ENCODE measurements around the gene PAK1. TPM values are rescaled to one million over a fixed set of nuclear protein-coding genes. Genes with fewer than 3 reads are reported as not detected.

The PAK1 gene
- total RNA-seq, 1 experiment from 2014 or later: 80.0 TPM

DNA sequence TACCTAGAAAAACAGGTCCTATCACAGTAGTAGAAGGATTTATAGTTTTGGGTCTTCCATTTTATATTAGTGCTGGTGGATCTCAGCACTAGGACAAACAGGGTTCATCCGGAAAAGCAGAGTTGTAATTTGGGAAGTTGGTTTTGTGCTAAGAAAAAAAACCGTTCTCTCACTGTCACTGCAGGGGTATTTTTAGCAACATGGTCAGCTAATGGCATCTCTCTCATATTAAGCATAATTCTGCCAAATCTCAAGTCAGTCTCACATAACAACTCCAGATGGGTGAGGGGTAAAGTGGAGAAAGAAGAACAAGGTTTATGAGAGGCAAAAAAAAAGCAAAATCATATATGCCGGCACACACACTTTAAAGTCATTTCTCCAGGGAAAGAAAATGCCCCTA, 120.8 kb downstream of the PAK1 start:
- H3K27ac ChIP-seq: no peak overlapping the region
- no peaks in the 10 kb centered on the region for H3K9me2 ChIP-seq (ENCODE audit: insufficient read depth)
- ChIA-PET POLR2A (ENCODE audit: unreplicated experiment) (no interaction called here), CTCF (no interaction called here)
- intact Hi-C loops (cut with micrococcal nuclease; ENCODE audit: unreplicated experiment): loop anchor here (10.0 kb wide), 1 partner anchor 192 kb away; no protein-coding TSS in a partner anchor
- no peaks in the 10 kb centered on the region for H3K79me2 ChIP-seq (ENCODE audit: low read depth)
- no peak for DNase-seq
- H3K36me3 ChIP-seq (ENCODE audit: low read depth): peaks cover 7% of the 10 kb centered on the region; the same call in 1 of the 2 replicates
- no peaks in the 10 kb centered on the region for H3F3A ChIP-seq (ENCODE audit: insufficient read depth, low read depth)
- H3K4me1 ChIP-seq (replicated peaks; ENCODE audit: insufficient read depth): no peaks in the 10 kb centered on the region
- TF ChIP-seq, protein P1, sequence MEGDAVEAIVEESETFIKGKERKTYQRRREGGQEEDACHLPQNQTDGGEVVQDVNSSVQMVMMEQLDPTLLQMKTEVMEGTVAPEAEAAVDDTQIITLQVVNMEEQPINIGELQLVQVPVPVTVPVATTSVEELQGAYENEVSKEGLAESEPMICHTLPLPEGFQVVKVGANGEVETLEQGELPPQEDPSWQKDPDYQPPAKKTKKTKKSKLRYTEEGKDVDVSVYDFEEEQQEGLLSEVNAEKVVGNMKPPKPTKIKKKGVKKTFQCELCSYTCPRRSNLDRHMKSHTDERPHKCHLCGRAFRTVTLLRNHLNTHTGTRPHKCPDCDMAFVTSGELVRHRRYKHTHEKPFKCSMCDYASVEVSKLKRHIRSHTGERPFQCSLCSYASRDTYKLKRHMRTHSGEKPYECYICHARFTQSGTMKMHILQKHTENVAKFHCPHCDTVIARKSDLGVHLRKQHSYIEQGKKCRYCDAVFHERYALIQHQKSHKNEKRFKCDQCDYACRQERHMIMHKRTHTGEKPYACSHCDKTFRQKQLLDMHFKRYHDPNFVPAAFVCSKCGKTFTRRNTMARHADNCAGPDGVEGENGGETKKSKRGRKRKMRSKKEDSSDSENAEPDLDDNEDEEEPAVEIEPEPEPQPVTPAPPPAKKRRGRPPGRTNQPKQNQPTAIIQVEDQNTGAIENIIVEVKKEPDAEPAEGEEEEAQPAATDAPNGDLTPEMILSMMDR (conservative IDR thresholded peaks at IDR 0.05): no peak
- no peak for TF ChIP-seq EZH2 (IDR thresholded peaks at IDR 0.05; ENCODE audit: low read depth)
- H3K4me2 ChIP-seq: no peak overlapping the region
- no peak overlapping the region for H2AFZ ChIP-seq
- H3K4me3 ChIP-seq: no peak overlapping the region
- no peaks in the 10 kb centered on the region for H3K27me3 ChIP-seq (ENCODE audit: insufficient read depth, low read depth)
- no peaks in the 10 kb centered on the region for H4K20me1 ChIP-seq (ENCODE audit: insufficient read depth)
- H3K9me3 ChIP-seq (ENCODE audit: insufficient read depth, low read depth): no peaks in the 10 kb centered on the region
- no TSS peak for BruUV-seq (replicated peaks)

DNA sequence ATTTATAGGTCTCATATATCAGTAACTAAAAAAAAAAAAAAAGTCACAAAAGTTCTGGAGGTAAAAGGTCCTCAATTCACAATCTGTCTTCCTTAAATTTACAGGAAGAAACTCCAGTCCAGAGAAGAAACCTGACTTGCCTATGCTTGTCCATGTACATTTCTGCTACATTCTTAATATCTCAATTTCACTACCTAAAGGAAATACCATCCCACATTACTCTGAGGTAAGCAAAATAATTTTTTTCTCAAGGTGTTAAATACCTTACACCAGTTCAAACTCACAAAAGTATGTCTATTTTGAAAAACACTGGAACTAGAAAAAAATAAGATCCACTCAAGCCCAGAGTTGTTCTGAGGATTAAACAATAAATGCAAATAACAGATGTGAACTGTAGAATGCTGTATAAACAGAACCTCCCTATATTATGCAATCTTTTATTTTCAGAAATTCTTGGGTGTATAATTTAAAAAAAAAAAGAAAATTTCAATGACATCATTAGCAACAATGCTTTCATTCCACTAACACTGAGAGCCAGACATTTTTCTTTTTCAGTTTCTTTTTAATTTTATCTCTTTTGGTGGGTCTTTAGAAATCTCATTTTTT, 122.5 kb downstream of the PAK1 start:
- intact Hi-C loops (cut with micrococcal nuclease; ENCODE audit: unreplicated experiment): loop anchor here (10.0 kb wide), 1 partner anchor 193 kb away; no protein-coding TSS in a partner anchor
- peaks cover 7% of the 10 kb centered on the region; the same call in 1 of the 2 replicates for H3K36me3 ChIP-seq (ENCODE audit: low read depth)
- H3K27me3 ChIP-seq (ENCODE audit: insufficient read depth, low read depth): no peaks in the 10 kb centered on the region
- CTCF ChIA-PET: no interaction called here
- no peaks in the 10 kb centered on the region for H3K4me1 ChIP-seq (replicated peaks; ENCODE audit: insufficient read depth)
- no peak overlapping the region for H2AFZ ChIP-seq
- H3K79me2 ChIP-seq (ENCODE audit: low read depth): no peaks in the 10 kb centered on the region
- TF ChIP-seq EZH2 (IDR thresholded peaks at IDR 0.05; ENCODE audit: low read depth): no peak
- TF ChIP-seq, protein P1 (conservative IDR thresholded peaks at IDR 0.05): no peak
- H3K4me3 ChIP-seq: no peak overlapping the region
- no peaks in the 10 kb centered on the region for H3K9me2 ChIP-seq (ENCODE audit: insufficient read depth)
- no TSS peak for BruUV-seq (replicated peaks)
- H3K9me3 ChIP-seq (ENCODE audit: insufficient read depth, low read depth): no peaks in the 10 kb centered on the region
- no peak overlapping the region for H3K4me2 ChIP-seq
- no peaks in the 10 kb centered on the region for H4K20me1 ChIP-seq (ENCODE audit: insufficient read depth)
- H3K27ac ChIP-seq: no peak overlapping the region
- H3F3A ChIP-seq (ENCODE audit: insufficient read depth, low read depth): no peaks in the 10 kb centered on the region
- POLR2A ChIA-PET (ENCODE audit: unreplicated experiment): no interaction called here
- DNase-seq: no peak

DNA sequence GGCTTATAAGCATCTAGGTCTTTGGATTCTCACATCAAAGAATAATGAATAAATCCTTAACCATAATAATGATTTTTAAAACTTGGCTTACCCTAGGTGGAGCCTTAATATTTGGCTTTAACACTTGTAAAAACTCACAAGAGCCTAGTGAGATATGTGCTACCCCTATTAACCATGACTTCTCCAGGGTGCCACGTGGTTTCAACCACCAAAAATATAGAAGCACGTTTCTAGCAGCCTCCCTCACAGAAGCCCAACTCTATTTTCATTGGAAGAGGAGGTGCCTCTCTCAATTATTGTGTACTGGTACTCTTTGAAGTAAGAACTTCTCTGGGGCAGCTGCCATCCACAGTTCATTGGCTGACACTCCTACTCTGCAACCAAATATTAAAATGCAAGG, 125.9 kb downstream of the PAK1 start:
- H3F3A ChIP-seq (ENCODE audit: insufficient read depth, low read depth): no peaks in the 10 kb centered on the region
- BruUV-seq (replicated peaks): no TSS peak
- H3K9me2 ChIP-seq (ENCODE audit: insufficient read depth): no peaks in the 10 kb centered on the region
- no peaks in the 10 kb centered on the region for H3K9me3 ChIP-seq (ENCODE audit: insufficient read depth, low read depth)
- CTCF ChIA-PET: interaction anchor here (0.6 kb wide), 1 partner anchor 535 kb away, joined by 15 read pairs; no protein-coding TSS in a partner anchor
- intact Hi-C loops (cut with micrococcal nuclease; ENCODE audit: unreplicated experiment): no loop called here
- no peak for TF ChIP-seq EZH2 (IDR thresholded peaks at IDR 0.05; ENCODE audit: low read depth)
- H4K20me1 ChIP-seq (ENCODE audit: insufficient read depth): no peaks in the 10 kb centered on the region
- POLR2A ChIA-PET (ENCODE audit: unreplicated experiment): no interaction called here
- H3K27ac ChIP-seq: no peak overlapping the region
- no peaks in the 10 kb centered on the region for H3K79me2 ChIP-seq (ENCODE audit: low read depth)
- H3K4me3 ChIP-seq: no peak overlapping the region
- no peaks in the 10 kb centered on the region for H3K4me1 ChIP-seq (replicated peaks; ENCODE audit: insufficient read depth)
- H3K36me3 ChIP-seq (ENCODE audit: low read depth): no peaks in the 10 kb centered on the region
- DNase-seq: no peak
- no peak overlapping the region for H2AFZ ChIP-seq
- H3K4me2 ChIP-seq: no peak overlapping the region
- no peaks in the 10 kb centered on the region for H3K27me3 ChIP-seq (ENCODE audit: insufficient read depth, low read depth)
